ENCODE data around the gene PDGFRB.

PDGFRB gene

DNA sequence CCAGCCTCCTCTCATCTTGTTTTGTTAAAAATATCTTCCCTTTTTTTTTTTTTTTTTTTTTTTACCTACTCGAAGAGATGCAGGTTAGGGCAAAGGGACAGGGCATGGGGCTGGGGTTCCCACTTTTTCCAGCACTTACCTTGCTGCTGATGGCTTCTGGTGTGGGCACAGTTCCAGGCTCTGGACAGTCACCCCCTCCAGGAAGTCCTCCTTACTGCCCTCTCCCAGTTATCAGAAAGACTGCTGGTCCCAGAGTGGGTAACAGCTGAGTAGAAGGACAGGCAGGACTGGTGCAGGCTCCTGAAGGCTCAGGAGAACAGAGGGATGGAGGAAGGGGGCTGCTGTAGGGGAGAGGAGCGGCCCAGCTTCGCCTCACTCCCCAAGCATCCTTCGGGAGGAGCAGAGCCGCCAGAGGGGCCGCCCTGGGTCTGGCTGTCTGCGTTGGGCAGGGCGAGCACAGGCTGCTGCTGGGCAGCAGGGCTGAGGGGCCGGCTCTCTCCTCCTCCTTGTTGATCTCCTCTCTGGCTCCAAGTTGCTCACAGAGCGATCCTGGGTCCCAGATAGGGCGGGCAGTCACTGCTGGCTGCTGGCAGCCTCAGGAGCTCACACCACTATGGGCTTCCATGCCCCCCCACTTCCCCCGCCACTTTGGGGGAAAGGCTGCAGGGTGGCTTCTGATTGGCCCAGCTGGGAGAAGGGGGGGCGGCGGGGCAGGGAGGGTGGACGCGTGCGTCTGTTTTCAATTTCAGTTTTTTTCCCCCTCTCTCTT, at the start of gene PDGFRB:
Gene PDGFRB (minus strand): TSS at position 588 of the 769 bp plus-strand sequence. CDS start 18,798 bp downstream, outside the sequence.
- no peak for DNase-seq

DNA sequence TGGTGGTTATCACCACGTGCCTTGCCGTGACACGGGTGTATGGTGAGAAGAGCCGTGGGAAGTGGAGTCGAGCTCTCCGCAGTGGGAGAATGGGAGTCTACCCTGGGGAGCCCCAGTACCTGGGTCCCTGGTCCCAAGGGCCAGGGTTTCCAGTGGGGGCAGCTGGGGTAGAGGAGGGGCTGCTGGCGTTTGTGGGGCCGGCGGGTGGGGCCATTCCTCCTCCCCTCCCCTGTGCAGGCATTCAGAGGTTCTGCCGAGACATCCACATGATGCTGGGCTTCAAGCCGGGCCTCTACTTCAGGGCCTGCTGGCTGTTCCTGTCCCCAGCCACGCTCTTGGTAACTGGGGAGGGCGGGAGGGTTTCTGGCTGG, 48.9 kb upstream of the PDGFRB start:
- DNase-seq: no peak

GRCh38 chr5:150203832-150204589, 48.4 kb upstream of the PDGFRB start:
- no peak for DNase-seq

GRCh38 chr5:150202501-150202900, 46.9 kb upstream of the PDGFRB start:
- no peak for DNase-seq

DNA sequence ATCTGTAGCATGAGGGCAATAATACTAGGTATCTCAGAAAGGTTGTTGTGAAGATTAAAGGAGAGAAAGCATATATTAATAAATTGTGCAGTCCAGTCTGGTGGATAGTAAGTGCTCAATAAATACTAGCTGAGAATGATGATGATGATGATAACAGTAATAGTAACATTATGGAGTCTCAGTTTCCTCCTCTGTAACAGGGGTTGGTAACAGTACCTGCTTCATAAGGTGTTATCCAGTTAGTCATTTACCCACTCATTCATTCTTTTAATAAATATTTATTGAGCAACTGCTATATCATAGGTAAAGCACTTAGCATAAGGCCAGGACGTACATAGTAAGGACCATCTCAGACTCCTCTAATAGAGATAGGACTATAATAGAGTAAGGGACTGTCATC, 41.8 kb upstream of the PDGFRB start:
- DNase-seq: no peak

DNA sequence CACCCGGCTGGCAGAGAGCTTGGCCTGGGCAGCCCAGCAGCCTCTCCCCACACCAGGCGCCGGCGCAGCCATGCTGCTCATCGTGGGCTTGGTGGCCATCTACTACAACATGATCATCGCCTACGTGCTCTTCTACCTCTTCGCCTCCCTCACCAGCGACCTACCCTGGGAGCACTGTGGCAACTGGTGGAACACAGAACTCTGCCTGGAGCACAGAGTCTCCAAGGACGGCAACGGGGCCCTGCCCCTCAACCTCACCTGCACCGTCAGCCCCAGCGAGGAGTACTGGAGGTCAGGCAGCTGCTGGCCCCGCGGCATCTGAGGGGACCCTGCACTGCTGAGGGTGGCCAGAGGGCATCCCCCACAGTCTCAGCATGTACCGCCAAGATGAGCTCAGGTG, 41.3 kb upstream of the PDGFRB start:
- DNase-seq: no peak

DNA sequence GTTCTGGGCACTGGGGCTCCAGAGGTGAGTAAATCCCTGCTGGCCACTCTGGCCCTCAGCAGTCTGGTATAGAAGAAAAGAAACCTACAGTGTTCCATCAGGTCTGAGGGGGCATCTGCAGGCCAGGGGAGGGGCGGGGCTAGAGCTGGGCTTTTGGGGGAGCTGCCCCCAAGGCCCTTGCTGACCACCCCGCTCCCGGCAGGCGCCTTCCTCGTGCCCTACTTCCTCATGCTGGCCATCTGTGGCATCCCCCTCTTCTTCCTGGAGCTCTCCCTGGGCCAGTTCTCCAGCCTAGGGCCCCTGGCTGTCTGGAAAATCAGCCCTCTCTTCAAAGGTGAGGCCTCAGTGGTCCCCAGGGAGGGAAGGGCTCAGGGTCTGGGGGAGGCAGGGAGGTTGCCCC, 40.9 kb upstream of the PDGFRB start:
- no peak for DNase-seq

DNA sequence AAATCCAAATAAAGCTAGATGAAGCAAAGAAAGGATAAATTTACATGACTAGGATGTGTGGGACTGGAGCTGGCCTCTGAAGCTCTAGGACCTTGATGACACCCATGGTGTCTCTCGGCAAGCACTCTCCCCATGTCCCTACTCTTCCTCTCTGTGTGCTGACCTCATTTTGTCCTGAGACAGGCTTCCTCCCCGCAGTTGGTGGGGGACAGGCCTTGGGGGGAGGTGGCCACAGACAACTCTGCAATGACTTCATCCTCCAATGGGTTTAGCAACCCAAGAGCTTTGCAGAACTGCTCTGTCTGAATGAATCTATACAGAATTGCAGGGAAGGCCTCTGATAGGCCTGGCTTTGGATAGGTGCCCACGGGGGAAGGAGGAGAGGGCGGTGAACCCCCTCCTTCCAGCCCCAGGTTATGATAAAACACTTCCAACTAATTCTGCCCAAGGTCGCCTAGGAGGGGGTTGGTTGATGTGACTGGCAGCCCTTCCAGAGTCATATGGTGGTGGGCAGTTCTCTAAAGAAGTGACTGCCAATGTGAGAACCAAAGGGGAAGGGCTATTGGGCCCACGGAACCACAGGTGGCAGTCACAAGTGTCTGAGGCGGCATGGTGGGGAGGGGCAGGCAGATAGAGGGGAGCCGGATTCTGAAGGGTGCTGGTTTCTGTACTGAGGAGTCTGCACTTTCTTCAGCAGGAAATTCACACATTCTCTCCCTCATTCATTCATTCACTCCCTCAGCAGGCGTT, 40.3 kb upstream of the PDGFRB start:
- DNase-seq: no peak

GRCh38 chr5:150192462-150192861, 36.8 kb upstream of the PDGFRB start:
- DNase-seq: no peak

DNA sequence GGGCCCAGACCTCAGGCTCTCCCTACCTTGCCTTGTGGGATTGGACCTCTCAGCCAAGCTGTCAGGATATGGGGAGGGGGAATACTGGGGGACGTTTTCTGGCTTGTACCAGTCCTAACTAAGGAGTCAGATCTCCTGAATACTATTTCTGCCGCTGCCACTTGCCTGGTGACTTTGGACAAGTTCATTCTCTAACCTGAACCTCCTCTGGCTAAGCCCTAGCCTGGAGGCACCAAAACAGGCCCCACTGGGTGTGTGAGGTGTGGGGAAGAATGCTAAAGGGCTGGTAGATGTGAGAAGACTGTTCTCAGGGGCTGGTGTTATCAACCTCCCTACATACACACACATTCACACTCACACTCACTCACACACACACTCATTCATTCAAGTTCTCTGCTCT, 35.3 kb upstream of the PDGFRB start:
- DNase-seq: no peak

DNA sequence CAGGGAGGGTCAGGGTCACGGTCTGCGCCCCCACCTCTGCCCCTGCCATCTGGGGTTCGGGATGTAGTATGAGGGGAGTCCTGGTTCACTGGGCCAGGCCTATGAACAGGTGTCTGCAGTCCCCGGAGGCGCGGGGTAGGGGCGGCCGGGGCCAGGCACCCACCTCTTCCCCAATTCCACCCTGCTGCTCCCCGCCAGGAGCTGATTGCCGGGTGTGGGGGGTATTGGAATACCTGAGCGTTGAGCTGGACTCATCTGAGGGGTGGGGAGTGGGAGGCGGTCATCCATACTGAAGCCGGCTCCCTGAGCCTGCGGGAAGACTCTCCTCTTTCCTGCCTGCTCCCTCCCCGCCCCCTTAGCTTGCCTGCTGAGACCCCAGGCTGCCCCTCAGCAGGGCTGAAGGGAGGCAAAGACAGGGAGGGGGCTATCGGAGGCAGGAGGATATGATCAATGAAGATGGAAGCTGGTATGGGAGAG, 34.9 kb upstream of the PDGFRB start:
- no peak for DNase-seq

GRCh38 chr5:150189728-150190502, 34.3 kb upstream of the PDGFRB start, which contains the start of gene SLC6A7:
Gene SLC6A7 (plus strand): TSS chr5:150190062. CDS start chr5:150190328, 266 bp downstream.
- no peak for DNase-seq

- no peak for DNase-seq
Observed at GRCh38 chr5:150189326-150189725, 33.7 kb upstream of the PDGFRB start.

GRCh38 chr5:150188146-150188842, 32.6 kb upstream of the PDGFRB start:
- DNase-seq: no peak

- no peak for DNase-seq
Observed at GRCh38 chr5:150186897-150187296, 31.3 kb upstream of the PDGFRB start.

- DNase-seq: no peak
Observed at GRCh38 chr5:150186137-150186536, 30.5 kb upstream of the PDGFRB start.

DNA sequence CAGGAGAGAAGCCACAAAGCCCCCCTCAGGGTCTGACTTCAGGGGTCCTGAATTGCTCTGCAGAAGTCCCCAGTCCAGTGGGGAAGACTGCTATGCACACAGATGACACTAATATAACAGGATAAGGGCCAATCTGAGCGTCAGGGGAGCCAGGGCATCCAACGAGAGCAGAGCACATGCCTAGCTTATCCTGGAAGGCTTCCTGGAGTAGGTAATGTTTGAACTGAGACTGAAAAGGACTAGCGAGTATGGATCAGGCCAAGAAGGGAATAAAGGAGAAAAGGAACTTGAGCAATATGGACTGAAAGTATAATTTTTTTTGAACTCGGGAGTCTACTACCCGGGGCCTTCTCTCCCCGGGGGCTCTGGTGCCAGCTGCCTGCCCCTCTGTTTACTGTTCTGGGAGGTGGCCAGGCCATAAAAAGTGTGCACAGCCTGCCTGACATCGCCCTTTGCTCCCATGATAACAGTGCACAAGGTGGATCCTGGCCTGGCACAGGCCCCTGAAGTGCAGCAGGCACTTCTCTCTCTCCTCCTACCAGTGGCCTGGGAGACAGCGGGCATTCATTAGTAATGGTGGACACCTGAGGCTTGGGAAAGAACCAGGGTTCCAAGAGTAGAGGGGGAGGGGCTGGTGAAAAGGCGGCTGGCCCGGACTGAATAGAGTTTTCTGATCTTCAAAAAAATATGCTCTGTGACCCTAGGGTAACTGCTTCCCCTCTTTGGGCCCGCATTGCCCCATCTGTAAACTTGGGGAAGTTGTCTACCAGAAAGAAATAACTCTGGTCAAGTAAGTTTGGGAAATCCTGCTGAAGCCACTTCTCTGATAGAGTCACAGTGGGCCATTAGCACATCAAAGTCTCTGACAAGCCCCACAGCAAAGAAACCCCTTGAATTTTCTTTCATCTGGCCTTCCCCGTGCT, 29.6 kb upstream of the PDGFRB start:
- no peak for DNase-seq

GRCh38 chr5:150184006-150184405, 28.4 kb upstream of the PDGFRB start:
- DNase-seq: no peak

- DNase-seq: no peak
Observed at GRCh38 chr5:150183436-150183835, 27.8 kb upstream of the PDGFRB start.

- no peak for DNase-seq
Observed at GRCh38 chr5:150182774-150183173, 27.1 kb upstream of the PDGFRB start.
